SU-DHL-6 (cell line): ENCODE results near the gene SLC12A8.

Experiments
- CTCF ChIP-seq: fragments of 200-600 bp; sonication (generic); IDR thresholded peaks from one replicate; pipeline ENCODE4 v1.5.1; 2017; ENCODE audit warnings: antibody characterized with exemption, mild to moderate bottlenecking, low read length, moderate library complexity; ENCODE audit not compliant: insufficient read depth, poor library complexity, severe bottlenecking
- EZH2phosphoT487 ChIP-seq: fragments of 200-600 bp; sonication (generic), shearing (Covaris generic); conservative IDR thresholded peaks from 2 replicates; pipeline ENCODE4 v1.6.1; 2018; ENCODE audit warnings: mild to moderate bottlenecking, antibody characterized with exemption, low read length, moderate library complexity, mixed read lengths

- TF ChIP-seq CTCF, result no peak
- TF ChIP-seq EZH2phosphoT487, result no peak
These were observed 168.9 kb downstream of the SLC12A8 start for GRCh38 chr3:125043599-125044151.
